Transverse colon (tissue), 3 donors: ENCODE measurements around the gene EEPD1.

Experiments used
- EP300 ChIP-seq: sonication (generic); formaldehyde crosslinking; IDR thresholded peaks from one replicate; pipeline ENCODE4 v1.6.1; 2017; ENCODE audit warnings: antibody characterized with exemption, low read depth
- POLR2A ChIP-seq: fragments of 450-650 bp; IDR thresholded peaks from one replicate; pipeline ENCODE4 v1.6.1; 2016; ENCODE audit warnings: antibody characterized with exemption, mild to moderate bottlenecking, moderate library complexity
- TF ChIP-seq, protein P1 (sequence below), 5 experiments: fragments of 200-600 bp in 3 of 5; fragments of 450-650 bp in 2 of 5; sonication (generic) in 3 of 5; IDR thresholded peaks; 1 replicate in 2 of 5; 2 replicates in 3 of 5; pipeline ENCODE4 v1.5.1; 2016 to 2017; ENCODE audit warnings: antibody characterized with exemption in 5 of 5, inconsistent platforms in 3 of 5, mild to moderate bottlenecking in 2 of 5, moderate library complexity in 1 of 5

DNA sequence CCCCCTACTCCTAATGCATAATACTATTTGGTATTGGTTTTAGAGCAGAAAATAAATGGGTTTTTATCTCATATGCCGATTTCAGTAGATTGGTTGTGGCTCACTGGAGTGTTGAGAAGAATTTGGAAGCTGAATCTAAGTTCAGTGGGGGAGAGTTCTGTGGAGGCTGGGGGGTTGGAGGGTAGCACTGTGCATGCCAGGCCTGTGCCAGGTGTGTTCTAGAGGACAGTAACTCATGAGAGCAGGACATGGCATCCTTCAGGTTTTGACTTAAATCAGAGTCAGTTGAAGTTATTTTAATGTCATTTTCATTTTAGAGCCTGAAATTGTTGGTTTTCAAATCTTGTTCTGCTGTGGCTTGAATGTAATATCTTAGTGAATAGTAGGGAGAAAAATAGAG is 79.5 kb downstream of the EEPD1 start:
- TF ChIP-seq, protein P1, sequence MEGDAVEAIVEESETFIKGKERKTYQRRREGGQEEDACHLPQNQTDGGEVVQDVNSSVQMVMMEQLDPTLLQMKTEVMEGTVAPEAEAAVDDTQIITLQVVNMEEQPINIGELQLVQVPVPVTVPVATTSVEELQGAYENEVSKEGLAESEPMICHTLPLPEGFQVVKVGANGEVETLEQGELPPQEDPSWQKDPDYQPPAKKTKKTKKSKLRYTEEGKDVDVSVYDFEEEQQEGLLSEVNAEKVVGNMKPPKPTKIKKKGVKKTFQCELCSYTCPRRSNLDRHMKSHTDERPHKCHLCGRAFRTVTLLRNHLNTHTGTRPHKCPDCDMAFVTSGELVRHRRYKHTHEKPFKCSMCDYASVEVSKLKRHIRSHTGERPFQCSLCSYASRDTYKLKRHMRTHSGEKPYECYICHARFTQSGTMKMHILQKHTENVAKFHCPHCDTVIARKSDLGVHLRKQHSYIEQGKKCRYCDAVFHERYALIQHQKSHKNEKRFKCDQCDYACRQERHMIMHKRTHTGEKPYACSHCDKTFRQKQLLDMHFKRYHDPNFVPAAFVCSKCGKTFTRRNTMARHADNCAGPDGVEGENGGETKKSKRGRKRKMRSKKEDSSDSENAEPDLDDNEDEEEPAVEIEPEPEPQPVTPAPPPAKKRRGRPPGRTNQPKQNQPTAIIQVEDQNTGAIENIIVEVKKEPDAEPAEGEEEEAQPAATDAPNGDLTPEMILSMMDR (IDR thresholded peaks at IDR 0.05), result no peak
- TF ChIP-seq POLR2A, result no peak
- TF ChIP-seq EP300, result no peak
